IMR-90 (cell line): ENCODE data around the gene SFSWAP. TPM values are rescaled to one million over a fixed set of nuclear protein-coding genes. Genes with fewer than 3 reads are reported as not detected.

Experiments
- ATAC-seq: fragments of 200-7000 bp; cut with Tn5 transposase; 2 replicates; pipeline ENCODE4 v1.9.1; 2020; ENCODE audit warnings: low read depth, mild to moderate bottlenecking, moderate library complexity
- BruUV-seq: library from RNA; stranded (reverse); fragments of 400-500 nt; replicated peaks from 2 replicates; lab custom pipeline; 2021; lab: Mats Ljungman, UMichigan
- CTCF ChIA-PET: fragments of 300-600 bp; formaldehyde crosslinking; extraction: SDS; loops from one replicate; lab custom pipeline; 2021; ENCODE audit warnings: antibody characterized with exemption; lab: Yijun Ruan, JAX
- POLR2A ChIA-PET: fragments of 300-600 bp; sonication (Branson Sonifier 250); formaldehyde crosslinking; loops from one replicate; lab custom pipeline; 2022; ENCODE audit warnings: antibody characterized with exemption; ENCODE audit not compliant: unreplicated experiment; lab: Charles Lee
- DNase-seq: peaks from one replicate; pipeline ENCODE4 v3.0.0; 2013
- H2AFZ ChIP-seq: replicated peaks from 2 replicates; pipeline ENCODE3; 2013; ENCODE audit warnings: low read length, mild to moderate bottlenecking; ENCODE audit not compliant: poor library complexity
- H2AK5ac ChIP-seq: 2 replicates; pipeline ENCODE4 v1.6.1; 2013; ENCODE audit warnings: low read depth, low read length, inconsistent platforms
- H2AK9ac ChIP-seq: replicated peaks from 2 replicates; pipeline ENCODE3; 2013; ENCODE audit warnings: mild to moderate bottlenecking, low read depth, low read length, moderate library complexity; ENCODE audit not compliant: poor library complexity
- H2BK120ac ChIP-seq: 2 replicates; pipeline ENCODE4 v1.6.1; 2013; ENCODE audit warnings: low read depth, low read length, inconsistent platforms
- H2BK15ac ChIP-seq: 3 replicates; pipeline ENCODE4 v1.6.1; 2013; ENCODE audit warnings: low read depth, low read length, inconsistent platforms
- H2BK20ac ChIP-seq: 2 replicates; pipeline ENCODE4 v1.6.1; 2013; ENCODE audit warnings: low read depth, mild to moderate bottlenecking, inconsistent platforms, low read length, moderate library complexity
- H2BK5ac ChIP-seq: 2 replicates; pipeline ENCODE4 v1.6.1; 2013; ENCODE audit warnings: mild to moderate bottlenecking, low read depth, low read length, inconsistent platforms; ENCODE audit not compliant: poor library complexity, severe bottlenecking
- H3K14ac ChIP-seq: replicated peaks from 2 replicates; pipeline ENCODE4 v1.6.1; 2013; ENCODE audit warnings: low read depth, low read length, inconsistent platforms
- H3K18ac ChIP-seq: 2 replicates; pipeline ENCODE4 v1.6.1; 2013; ENCODE audit warnings: low read depth, low read length, control low read depth
- H3K23ac ChIP-seq: 2 replicates; pipeline ENCODE4 v1.6.1; 2013; ENCODE audit warnings: low read depth, low read length, inconsistent platforms
- H3K27ac ChIP-seq: 2 replicates; pipeline ENCODE4 v1.5.1; 2013; ENCODE audit warnings: mild to moderate bottlenecking, control low read depth, low read length; ENCODE audit not compliant: insufficient read depth
- H3K27me3 ChIP-seq: 2 replicates; pipeline ENCODE4 v1.6.1; 2013; ENCODE audit warnings: low read length; ENCODE audit not compliant: control insufficient read depth, insufficient read depth
- H3K36me3 ChIP-seq: 2 replicates; pipeline ENCODE4 v1.6.1; 2013; ENCODE audit warnings: low read length, mixed read lengths; ENCODE audit not compliant: control insufficient read depth, insufficient read depth
- H3K4ac ChIP-seq: 2 replicates; pipeline ENCODE4 v1.6.1; 2013; ENCODE audit warnings: low read depth, low read length, inconsistent platforms
- H3K4me1 ChIP-seq: 2 replicates; pipeline ENCODE4 v1.6.1; 2013; ENCODE audit warnings: low read length, mixed read lengths; ENCODE audit not compliant: control insufficient read depth, insufficient read depth
- H3K4me2 ChIP-seq: 2 replicates; pipeline ENCODE4 v1.6.1; 2013; ENCODE audit warnings: low read depth, mild to moderate bottlenecking, control low read depth, low read length, moderate library complexity
- H3K4me3 ChIP-seq: 2 replicates; pipeline ENCODE4 v1.5.1; 2013; ENCODE audit warnings: low read depth, mild to moderate bottlenecking, control low read depth, low read length, moderate library complexity; ENCODE audit not compliant: insufficient read depth
- H3K56ac ChIP-seq: 2 replicates; pipeline ENCODE4 v1.6.1; 2013; ENCODE audit warnings: low read length, inconsistent platforms; ENCODE audit not compliant: insufficient read depth; ENCODE audit errors: extremely low read depth
- H3K79me1 ChIP-seq, 2 experiments: 2 replicates each; pipeline ENCODE4 v1.6.1; 2013; ENCODE audit warnings: low read length in 2 of 2, inconsistent platforms in 1 of 2, low read depth in 1 of 2
- H3K9ac ChIP-seq: 2 replicates; pipeline ENCODE4 v1.6.1; 2013; ENCODE audit warnings: low read depth, low read length, control low read depth
- H3K9me1 ChIP-seq: 2 replicates; pipeline ENCODE4 v1.6.1; 2013; ENCODE audit warnings: low read length, inconsistent platforms; ENCODE audit not compliant: insufficient read depth
- H3K9me3 ChIP-seq: 2 replicates; pipeline ENCODE4 v1.6.1; 2013; ENCODE audit warnings: low read length; ENCODE audit not compliant: control insufficient read depth, insufficient read depth
- H4K20me1 ChIP-seq: 2 replicates; pipeline ENCODE4 v1.6.1; 2013; ENCODE audit warnings: low read length, inconsistent platforms; ENCODE audit not compliant: insufficient read depth
- H4K5ac ChIP-seq: 2 replicates; pipeline ENCODE4 v1.6.1; 2013; ENCODE audit warnings: mild to moderate bottlenecking, low read depth, low read length, control low read depth
- H4K8ac ChIP-seq, 2 experiments: 2 replicates each; pipeline ENCODE4 v1.6.1; 2013; ENCODE audit warnings: low read depth in 2 of 2, low read length in 2 of 2, control low read depth in 1 of 2, inconsistent platforms in 1 of 2
- H4K91ac ChIP-seq: 2 replicates; pipeline ENCODE4 v1.6.1; 2013; ENCODE audit warnings: low read depth, low read length, inconsistent platforms; ENCODE audit not compliant: insufficient read depth
- CHD1 ChIP-seq: IDR thresholded peaks from 2 replicates; pipeline ENCODE4 v1.6.1; 2012; ENCODE audit warnings: low read depth, low read length, improper control_type of control experiment
- ELK1 ChIP-seq: fragments of 150-350 bp; IDR thresholded peaks from 2 replicates; pipeline ENCODE4 v1.6.1; 2016; ENCODE audit warnings: low read depth, mild to moderate bottlenecking, low read length, moderate library complexity, borderline replicate concordance
- MXI1 ChIP-seq: IDR thresholded peaks from 2 replicates; pipeline ENCODE4 v1.6.1; 2012; ENCODE audit warnings: low read depth, mild to moderate bottlenecking, low read length, moderate library complexity, borderline replicate concordance
- POLR2A ChIP-seq: IDR thresholded peaks from 2 replicates; pipeline ENCODE4 v1.6.1; 2012; ENCODE audit warnings: mild to moderate bottlenecking, low read depth, low read length
- RFX5 ChIP-seq: IDR thresholded peaks from 2 replicates; pipeline ENCODE4 v1.8.0; 2012; ENCODE audit warnings: low read depth, mild to moderate bottlenecking, low read length, moderate library complexity
- WGBS, 2 experiments: methylation state at CpG; one replicate each; pipeline versions ENCODE4 v1.1.5 to v1.1.7; 2013; ENCODE audit warnings: missing lambda C conversion rate in 2 of 2; ENCODE audit not compliant: insufficient read length in 1 of 2; ENCODE audit errors: extremely low coverage in 2 of 2; 5-methylcytosine and 5-hydroxymethylcytosine counted together
- dilution Hi-C: fragments of 300-500 bp; cut with HindIII; formaldehyde crosslinking; loops from one replicate; pipeline ENCODE4 v1.14.3; 2018; ENCODE audit warnings: low sequenced_read_pairs; ENCODE audit not compliant: unreplicated experiment
- in situ Hi-C: fragments of 300-500 bp; cut with MboI; formaldehyde crosslinking; loops from 3 replicates; pipeline ENCODE4 v1.14.3; 2019; ENCODE audit warnings: low sequenced_read_pairs, inconsistent platforms, mixed read lengths
- intact Hi-C: fragments of 100-400 bp; cut with micrococcal nuclease; formaldehyde crosslinking; loops from 2 replicates; pipeline ENCODE4 v1.10.0; 2022
- polyA plus RNA-seq, 3 experiments: library from polyadenylated mRNA; depleted of rRNA; stranded (reverse); fragments of >200 nt; gene quantifications; 2 replicates each; pipeline ENCODE4 v1.2.3, GENCODE V29; 2012; ENCODE audit warnings: low replicate concordance in 1 of 3
- total RNA-seq: library from RNA; depleted of rRNA; stranded (reverse); fragments of >200 nt; gene quantifications from 2 replicates; pipeline ENCODE4 v1.2.3, GENCODE V29; 2012

The SFSWAP gene
- total and polyA plus RNA-seq, 2 of the 4 experiments (the other 2 are of a cell fraction) = 19.7 to 22.4 TPM

GRCh38 chr12:131729254-131729955, 18.5 kb downstream of the SFSWAP start:
- H3K4ac ChIP-seq = no peak overlapping the region
- POLR2A ChIA-PET = no interaction called here
- H3K36me3 ChIP-seq = peaks cover 71% of the 10 kb centered on the region
- H2AK5ac ChIP-seq = no peak overlapping the region
- H3K9me1 ChIP-seq = no peaks in the 10 kb centered on the region; the same call in 1 of the 2 replicates
- peaks cover 16 to 28% of the 10 kb centered on the region in 2 experiments for H3K79me1 ChIP-seq
- 88% methylated on average over 1 of the region's 9 CpGs; no CpG with 5 or more reads in 1 of the 2 experiments for whole genome bisulfite sequencing, 2 experiments
- H2AK9ac ChIP-seq = no peak overlapping the region
- no peaks in the 10 kb centered on the region for H3K27me3 ChIP-seq
- no peak overlapping the region for H3K27ac ChIP-seq
- no peak overlapping the region for H2AFZ ChIP-seq
- H3K23ac ChIP-seq = no peak overlapping the region
- H3K4me2 ChIP-seq = no peak overlapping the region
- H4K8ac ChIP-seq = no peak overlapping the region
- ATAC-seq (no peak), DNase-seq (no peak)
- in situ Hi-C loops = no loop called here
- H3K56ac ChIP-seq = no peak overlapping the region
- H4K20me1 ChIP-seq = peaks cover 4% of the 10 kb centered on the region
- no peak overlapping the region for H3K4me3 ChIP-seq
- H2BK20ac ChIP-seq = no peak overlapping the region
- H3K9me3 ChIP-seq = no peaks in the 10 kb centered on the region
- dilution Hi-C loops = no loop called here
- no peak overlapping the region for H3K14ac ChIP-seq
- no peak overlapping the region for H3K18ac ChIP-seq
- no peak overlapping the region for H4K91ac ChIP-seq
- BruUV-seq = no TSS peak
- no peak overlapping the region for H2BK120ac ChIP-seq
- H4K5ac ChIP-seq = no peak overlapping the region
- no peaks in the 10 kb centered on the region for H3K4me1 ChIP-seq
- CTCF ChIA-PET = no interaction called here
- intact Hi-C loops = no loop called here
- no peak overlapping the region for H2BK15ac ChIP-seq
- no peak for TF ChIP-seq MXI1
- TF ChIP-seq ELK1 = no peak
- no peak for TF ChIP-seq CHD1
- TF ChIP-seq POLR2A = no peak
- TF ChIP-seq RFX5 = no peak
- no peak overlapping the region for H2BK5ac ChIP-seq
- no peak overlapping the region for H3K9ac ChIP-seq
